GM12878 (cell line): ENCODE measurements around the gene KRT6B. TPM values are rescaled to one million over a fixed set of nuclear protein-coding genes. Genes with fewer than 3 reads are reported as not detected.

Source experiments
- ATAC-seq: fragments of 200-7000 bp; cut with Tn5 transposase; 3 replicates; pipeline ENCODE4 v1.9.1; 2020; ENCODE audit warnings: mild to moderate bottlenecking, moderate library complexity
- BruUV-seq: library from RNA; stranded (reverse); fragments of 400-500 nt; replicated peaks from 2 replicates; lab custom pipeline; 2021; lab: Mats Ljungman, UMichigan
- CTCF ChIA-PET: fragments of 300-600 bp; sonication (Branson Sonifier 250); formaldehyde crosslinking; extraction: SDS; loops from one replicate; lab custom pipeline; 2021; ENCODE audit warnings: inconsistent platforms; lab: Yijun Ruan, JAX
- POLR2A ChIA-PET: fragments of 350-600 bp; formaldehyde crosslinking; extraction: SDS; loops from one replicate; lab custom pipeline; 2021; ENCODE audit warnings: inconsistent platforms; lab: Charles Lee
- RAD21 ChIA-PET: fragments of 300-600 bp; sonication (Branson Sonifier 250); formaldehyde crosslinking; loops from one replicate; lab custom pipeline; 2023; ENCODE audit warnings: antibody characterized with exemption; ENCODE audit not compliant: unreplicated experiment; lab: Charles Lee
- SMC1A ChIA-PET: fragments of 300-600 bp; sonication (Branson Sonifier 250); formaldehyde crosslinking; loops from one replicate; lab custom pipeline; 2023; ENCODE audit not compliant: unreplicated experiment, uncharacterized antibody; lab: Charles Lee
- DNase-seq: peaks from one replicate; pipeline ENCODE4 v3.0.0-alpha.2; 2011; ENCODE audit warnings: low read depth, low spot score
- FAIRE-seq: peaks from 3 replicates; lab custom pipeline; 2011; peaks lifted over from hg19 to GRCh38; lab: Jason Lieb, UNC
- H2AFZ ChIP-seq: 2 replicates; pipeline ENCODE4 v1.6.0; 2011; ENCODE audit warnings: low read depth, low read length, control low read depth; ENCODE audit not compliant: control insufficient read depth
- H3K27ac ChIP-seq: 2 replicates; pipeline ENCODE4 v1.5.1; 2011; ENCODE audit warnings: control low read depth; ENCODE audit not compliant: control insufficient read depth, insufficient read depth
- H3K27me3 ChIP-seq, 2 experiments: replicated peaks in 1 of 2; 2 replicates each; pipeline versions ENCODE4 v1.6.0 to v1.6.1; 2011; ENCODE audit warnings: low read length in 1 of 2; ENCODE audit not compliant: control insufficient read depth in 2 of 2, insufficient read depth in 2 of 2
- H3K36me3 ChIP-seq, 2 experiments: 2 replicates each; pipeline ENCODE4 v1.5.1; 2011; ENCODE audit warnings: low read length in 1 of 2; ENCODE audit not compliant: control insufficient read depth in 2 of 2, insufficient read depth in 2 of 2
- H3K4me1 ChIP-seq: 2 replicates; pipeline ENCODE4 v1.6.1; 2011; ENCODE audit warnings: mild to moderate bottlenecking, low read length, moderate library complexity, mixed read lengths; ENCODE audit not compliant: control insufficient read depth, insufficient read depth
- H3K4me2 ChIP-seq: 2 replicates; pipeline ENCODE4 v1.6.0; 2011; ENCODE audit warnings: control low read depth; ENCODE audit not compliant: control insufficient read depth, insufficient read depth
- H3K4me3 ChIP-seq: fragments of 200-600 bp; sonication (generic); 2 replicates; pipeline ENCODE4 v1.5.1; 2016
- H3K79me2 ChIP-seq: 2 replicates; pipeline ENCODE4 v1.6.0; 2011; ENCODE audit warnings: low read length; ENCODE audit not compliant: control insufficient read depth, insufficient read depth
- H3K9ac ChIP-seq: 2 replicates; pipeline ENCODE4 v1.8.0; 2011; ENCODE audit warnings: low read length, control low read depth, mixed read lengths; ENCODE audit not compliant: control insufficient read depth, insufficient read depth
- H3K9me3 ChIP-seq: replicated peaks from 3 replicates; pipeline ENCODE4 v1.5.1; 2011; ENCODE audit warnings: mild to moderate bottlenecking, low read length; ENCODE audit not compliant: control insufficient read depth, insufficient read depth
- H4K20me1 ChIP-seq: 2 replicates; pipeline ENCODE4 v1.6.0; 2011; ENCODE audit not compliant: control insufficient read depth, insufficient read depth
- BHLHE40 ChIP-seq, 2 experiments: fragments of 450-650 bp in 1 of 2; IDR thresholded peaks; 2 replicates each; pipeline ENCODE4 v1.6.1; 2011 to 2017; ENCODE audit warnings: low read depth in 2 of 2, borderline replicate concordance in 1 of 2, improper control_type of control experiment in 1 of 2, low read length in 1 of 2, mild to moderate bottlenecking in 1 of 2
- FOXK2 ChIP-seq: fragments of 450-650 bp; IDR thresholded peaks from 2 replicates; pipeline ENCODE4 v1.6.1; 2017; ENCODE audit warnings: mild to moderate bottlenecking, moderate library complexity
- MEF2B ChIP-seq: fragments of 450-650 bp; IDR thresholded peaks from 2 replicates; pipeline ENCODE4 v1.6.1; 2018; ENCODE audit warnings: mild to moderate bottlenecking, moderate library complexity; ENCODE audit not compliant: partially characterized antibody, poor library complexity, severe bottlenecking
- MXI1 ChIP-seq: fragments of 150-350 bp; IDR thresholded peaks from 2 replicates; pipeline ENCODE4 v1.6.1; 2011; ENCODE audit warnings: low read depth, mild to moderate bottlenecking, inconsistent platforms, low read length, improper control_type of control experiment
- NFXL1 ChIP-seq: fragments of 450-650 bp; IDR thresholded peaks from 2 replicates; pipeline ENCODE4 v1.6.1; 2017; ENCODE audit warnings: antibody characterized with exemption, mild to moderate bottlenecking, borderline replicate concordance
- NRF1 ChIP-seq: conservative IDR thresholded peaks from 2 replicates; pipeline ENCODE4 v1.6.1; 2011; ENCODE audit warnings: mild to moderate bottlenecking, low read depth, low read length, improper control_type of control experiment
- POLR2A ChIP-seq: IDR thresholded peaks from 2 replicates; pipeline ENCODE4 v1.6.1; 2011; ENCODE audit warnings: low read depth, mild to moderate bottlenecking, low read length
- RAD21 ChIP-seq: IDR thresholded peaks from 2 replicates; pipeline ENCODE4 v1.6.1; 2011; ENCODE audit warnings: mild to moderate bottlenecking, low read depth, low read length, moderate library complexity; ENCODE audit not compliant: insufficient read depth
- SMAD5 ChIP-seq: IDR thresholded peaks from 2 replicates; pipeline ENCODE4 v1.6.1; 2016; ENCODE audit warnings: antibody characterized with exemption, low read depth
- SMARCA5 ChIP-seq: fragments of 450-650 bp; IDR thresholded peaks from 2 replicates; pipeline ENCODE4 v1.6.1; 2017; ENCODE audit warnings: mild to moderate bottlenecking
- SREBF1 ChIP-seq: IDR thresholded peaks from 2 replicates; pipeline ENCODE4 v1.6.1; 2012; ENCODE audit warnings: mild to moderate bottlenecking, low read length
- STAT3 ChIP-seq: IDR thresholded peaks from 2 replicates; pipeline ENCODE4 v1.6.1; 2011; ENCODE audit warnings: low read depth, low read length, improper control_type of control experiment
- TARDBP ChIP-seq: IDR thresholded peaks from 2 replicates; pipeline ENCODE4 v1.6.1; 2016; ENCODE audit warnings: borderline replicate concordance
- YY1 ChIP-seq: IDR thresholded peaks from 2 replicates; pipeline ENCODE4 v1.6.1; 2011; ENCODE audit warnings: low read depth, mild to moderate bottlenecking, low read length
- ZNF274 ChIP-seq: IDR thresholded peaks from one replicate; pipeline ENCODE4 v1.8.0; 2011; ENCODE audit not compliant: insufficient read length, insufficient read depth
- WGBS: methylation state at CpG from one replicate; pipeline ENCODE4 v1.1.6; 2016; ENCODE audit warnings: low lambda C conversion rate; ENCODE audit not compliant: insufficient replicate concordance, insufficient coverage; ENCODE audit errors: missing lambda C conversion rate; 5-methylcytosine and 5-hydroxymethylcytosine counted together
- in situ Hi-C: fragments of 300-500 bp; cut with MboI; formaldehyde crosslinking; loops from 9 replicates; pipeline ENCODE4 v1.14.3; 2018; ENCODE audit warnings: mixed read lengths
- intact Hi-C: fragments of 100-400 bp; cut with micrococcal nuclease; formaldehyde crosslinking; loops from one replicate; pipeline ENCODE4 v1.14.2; 2022; ENCODE audit not compliant: unreplicated experiment
- polyA plus RNA-seq, 11 experiments: library from polyadenylated mRNA; depleted of rRNA in 4 of 11; unstranded in 6 of 11; stranded (reverse) in 5 of 11; fragments of >200 nt; fragmentation: Nextera tagmentation in 4 of 11; fragmentation: Illumina TruSeq in 1 of 11; extraction: Ambion mirVana in 4 of 11; extraction: Trizol in 1 of 11; gene quantifications; 1 replicate in 1 of 11; 2 replicates in 10 of 11; pipeline versions ENCODE4 v1.2.1 to v1.2.3, GENCODE V29; 2011 to 2016; ENCODE audit warnings: inconsistent platforms in 2 of 11, missing spikeins in 2 of 11, low read depth in 1 of 11
- total RNA-seq, 4 experiments: library from RNA; depleted of rRNA in 3 of 4; stranded (reverse); fragments of >200 nt in 3 of 4; fragmentation: Illumina TruSeq in 1 of 4; extraction: Trizol in 1 of 4; gene quantifications; 2 replicates each; pipeline versions ENCODE4 v1.2.1 to v1.2.3, GENCODE V29; 2013 to 2021
- TF ChIP-seq, protein P1 (sequence below): IDR thresholded peaks from 2 replicates; pipeline ENCODE4 v1.6.1; 2011; ENCODE audit warnings: borderline replicate concordance, low read depth, mild to moderate bottlenecking, moderate library complexity, mixed read lengths, low read length; ENCODE audit not compliant: insufficient read depth; ENCODE audit errors: extremely low read length
- TF ChIP-seq, protein P2 (sequence below): IDR thresholded peaks from 2 replicates; pipeline ENCODE4 v1.6.1; 2011; ENCODE audit warnings: mild to moderate bottlenecking, low read depth, low read length, moderate library complexity; ENCODE audit not compliant: insufficient replicate concordance

Gene KRT6B
- total and polyA plus RNA-seq, 10 of the 15 experiments (the other 5 are each of a cell fraction or from before 2014, with no cell fraction given): 0.07 TPM; not detected in 9

DNA sequence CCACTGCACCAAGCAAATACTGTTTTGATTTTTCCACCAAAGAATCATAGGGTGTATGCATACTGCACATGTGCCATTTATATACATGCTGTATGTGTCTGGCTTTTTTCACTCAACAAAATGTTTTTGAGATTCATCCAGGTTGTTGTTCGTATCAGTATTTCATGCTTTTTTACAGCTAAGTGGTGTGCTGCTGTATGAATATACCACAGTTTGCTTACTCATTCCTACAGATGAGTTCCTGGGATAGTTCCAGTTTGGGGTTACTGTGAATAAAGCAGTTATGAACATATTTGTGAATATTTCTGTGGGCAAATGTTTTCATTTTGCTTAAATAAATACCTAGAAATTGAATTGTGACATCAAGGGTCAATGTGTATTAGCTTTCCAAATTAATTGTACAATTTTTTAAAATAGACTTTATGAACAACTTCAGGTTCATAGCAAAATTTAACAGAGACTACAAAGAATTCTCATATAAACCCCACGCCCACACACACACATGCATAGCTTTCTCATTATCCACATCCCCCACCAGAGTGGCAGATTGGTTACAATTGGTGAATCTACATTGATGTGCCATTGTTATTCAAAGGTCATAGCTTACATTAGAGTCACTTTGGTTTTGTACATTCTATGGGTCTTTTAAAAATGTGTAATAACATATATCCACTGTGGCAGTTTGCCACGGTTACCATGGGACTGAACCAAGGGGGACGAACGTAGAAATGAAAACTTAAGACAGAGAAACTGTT lies 48.0 kb upstream of the KRT6B start:
- no peaks in the 10 kb centered on the region for H3K36me3 ChIP-seq
- no peaks in the 10 kb centered on the region for H3K9me3 ChIP-seq
- ChIA-PET RAD21 (no interaction called here), POLR2A (no interaction called here), CTCF (interaction anchor here (1.2 to 1.7 kb wide), 2 partner anchors 14 to 21 kb away, joined by 3 read pairs; no protein-coding TSS in a partner anchor), SMC1A (no interaction called here)
- no peak overlapping the region for H3K27ac ChIP-seq
- FAIRE-seq: no peak
- H2AFZ ChIP-seq: no peak overlapping the region
- H3K4me3 ChIP-seq: no peak overlapping the region
- BruUV-seq: no TSS peak
- peaks cover 0 to 6% of the 10 kb centered on the region in 2 experiments; a peak in 2 of 4 replicates for H3K27me3 ChIP-seq
- in situ Hi-C loops (no loop called here), intact Hi-C loops (loop anchor here (10.0 kb wide), 1 partner anchor 125 kb away; no protein-coding TSS in a partner anchor)
- no peaks in the 10 kb centered on the region for H3K79me2 ChIP-seq
- no peaks in the 10 kb centered on the region for H3K4me1 ChIP-seq
- ATAC-seq: no peak
- TF ChIP-seq, protein P1, sequence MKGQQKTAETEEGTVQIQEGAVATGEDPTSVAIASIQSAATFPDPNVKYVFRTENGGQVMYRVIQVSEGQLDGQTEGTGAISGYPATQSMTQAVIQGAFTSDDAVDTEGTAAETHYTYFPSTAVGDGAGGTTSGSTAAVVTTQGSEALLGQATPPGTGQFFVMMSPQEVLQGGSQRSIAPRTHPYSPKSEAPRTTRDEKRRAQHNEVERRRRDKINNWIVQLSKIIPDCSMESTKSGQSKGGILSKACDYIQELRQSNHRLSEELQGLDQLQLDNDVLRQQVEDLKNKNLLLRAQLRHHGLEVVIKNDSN: no peak
- no peak for TF ChIP-seq SMARCA5
- no peak for TF ChIP-seq RAD21
- TF ChIP-seq SMAD5: no peak
- no peak for TF ChIP-seq POLR2A
- no peak for TF ChIP-seq ZNF274
- no peak for TF ChIP-seq NRF1
- TF ChIP-seq TARDBP: no peak
- no peak for TF ChIP-seq MEF2B
- no peak for TF ChIP-seq NFXL1
- TF ChIP-seq STAT3: no peak
- TF ChIP-seq BHLHE40 (IDR thresholded peaks at IDR 0.05; ENCODE audit: borderline replicate concordance in 1 of 2, low read depth in 2 of 2, low read length in 1 of 2): no peak
- TF ChIP-seq, protein P2, sequence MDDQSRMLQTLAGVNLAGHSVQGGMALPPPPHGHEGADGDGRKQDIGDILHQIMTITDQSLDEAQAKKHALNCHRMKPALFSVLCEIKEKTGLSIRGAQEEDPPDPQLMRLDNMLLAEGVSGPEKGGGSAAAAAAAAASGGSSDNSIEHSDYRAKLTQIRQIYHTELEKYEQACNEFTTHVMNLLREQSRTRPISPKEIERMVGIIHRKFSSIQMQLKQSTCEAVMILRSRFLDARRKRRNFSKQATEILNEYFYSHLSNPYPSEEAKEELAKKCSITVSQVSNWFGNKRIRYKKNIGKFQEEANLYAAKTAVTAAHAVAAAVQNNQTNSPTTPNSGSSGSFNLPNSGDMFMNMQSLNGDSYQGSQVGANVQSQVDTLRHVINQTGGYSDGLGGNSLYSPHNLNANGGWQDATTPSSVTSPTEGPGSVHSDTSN: no peak
- TF ChIP-seq SREBF1: no peak
- TF ChIP-seq FOXK2: no peak
- TF ChIP-seq MXI1: no peak
- TF ChIP-seq YY1: no peak
- no peak overlapping the region for H3K9ac ChIP-seq
- DNase-seq: no peak
- H4K20me1 ChIP-seq: no peaks in the 10 kb centered on the region
- no peak overlapping the region for H3K4me2 ChIP-seq
- WGBS: 7% methylated on average over 5 of the region's 5 CpGs
